Uterus (tissue), 2 donors: ENCODE measurements around the gene PLEKHA1.

Experiments
- POLR2A ChIP-seq, 2 donors: fragments of 450-650 bp; IDR thresholded peaks; one replicate each; pipeline ENCODE4 v1.6.1; 2016; ENCODE audit warnings: antibody characterized with exemption in 2 of 2, mild to moderate bottlenecking in 1 of 2, moderate library complexity in 1 of 2
- TF ChIP-seq, protein P1 (sequence below), 4 experiments: fragments of 200-600 bp in 2 of 4; fragments of 450-650 bp in 2 of 4; sonication (generic) in 2 of 4; IDR thresholded peaks; one replicate each; pipeline ENCODE4 v1.5.1; 2016 to 2019; ENCODE audit warnings: antibody characterized with exemption in 4 of 4, mild to moderate bottlenecking in 2 of 4, moderate library complexity in 1 of 4

DNA sequence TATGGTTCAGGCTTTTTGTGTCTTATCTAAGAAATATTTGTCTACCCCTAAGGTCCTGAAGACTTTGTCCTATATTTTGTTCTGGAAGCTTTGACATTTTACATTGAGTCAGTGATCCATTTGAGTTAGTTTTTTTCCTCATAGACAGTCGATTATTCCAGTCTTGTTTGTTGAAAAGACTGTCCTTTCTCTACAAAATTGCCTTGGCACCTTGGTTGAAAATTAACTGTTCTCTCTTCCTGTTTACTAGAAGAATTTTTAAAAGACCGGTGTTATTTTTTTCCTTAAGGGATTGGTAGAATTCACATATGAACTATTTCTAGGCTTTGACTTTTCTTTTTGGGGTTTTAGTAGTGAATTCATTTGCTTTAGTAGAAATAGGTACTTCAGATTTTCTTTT lies 12.0 kb downstream of the PLEKHA1 start:
- TF ChIP-seq POLR2A (IDR thresholded peaks at IDR 0.05): no peak
- TF ChIP-seq, protein P1, sequence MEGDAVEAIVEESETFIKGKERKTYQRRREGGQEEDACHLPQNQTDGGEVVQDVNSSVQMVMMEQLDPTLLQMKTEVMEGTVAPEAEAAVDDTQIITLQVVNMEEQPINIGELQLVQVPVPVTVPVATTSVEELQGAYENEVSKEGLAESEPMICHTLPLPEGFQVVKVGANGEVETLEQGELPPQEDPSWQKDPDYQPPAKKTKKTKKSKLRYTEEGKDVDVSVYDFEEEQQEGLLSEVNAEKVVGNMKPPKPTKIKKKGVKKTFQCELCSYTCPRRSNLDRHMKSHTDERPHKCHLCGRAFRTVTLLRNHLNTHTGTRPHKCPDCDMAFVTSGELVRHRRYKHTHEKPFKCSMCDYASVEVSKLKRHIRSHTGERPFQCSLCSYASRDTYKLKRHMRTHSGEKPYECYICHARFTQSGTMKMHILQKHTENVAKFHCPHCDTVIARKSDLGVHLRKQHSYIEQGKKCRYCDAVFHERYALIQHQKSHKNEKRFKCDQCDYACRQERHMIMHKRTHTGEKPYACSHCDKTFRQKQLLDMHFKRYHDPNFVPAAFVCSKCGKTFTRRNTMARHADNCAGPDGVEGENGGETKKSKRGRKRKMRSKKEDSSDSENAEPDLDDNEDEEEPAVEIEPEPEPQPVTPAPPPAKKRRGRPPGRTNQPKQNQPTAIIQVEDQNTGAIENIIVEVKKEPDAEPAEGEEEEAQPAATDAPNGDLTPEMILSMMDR (IDR thresholded peaks at IDR 0.05): no peak
